HepG2 (cell line): ENCODE data around the gene ACACA. TPM values are rescaled to one million over a fixed set of nuclear protein-coding genes. Genes with fewer than 3 reads are reported as not detected.
"Not testable (repeated sequence)": the region's sequence is repeated elsewhere in the genome, so short reads cannot be mapped to it uniquely, and the experiment has no call there.

Experiments
- ATAC-seq: fragments of 200-7000 bp; cut with Tn5 transposase; 3 replicates; pipeline ENCODE4 v1.9.1; 2020; ENCODE audit warnings: mild to moderate bottlenecking, moderate library complexity
- BruUV-seq: library from RNA; stranded (reverse); fragments of 400-500 nt; replicated peaks from 2 replicates; lab custom pipeline; 2021; lab: Mats Ljungman, UMichigan
- CTCF ChIA-PET: fragments of 300-600 bp; formaldehyde crosslinking; extraction: SDS; loops from one replicate; lab custom pipeline; 2021; ENCODE audit warnings: low total read pairs, inconsistent platforms, low intra/inter-chr PET ratio; lab: Yijun Ruan, JAX
- POLR2A ChIA-PET: fragments of 350-600 bp; sonication (Branson Sonifier 250); formaldehyde crosslinking; loops from one replicate; lab custom pipeline; 2020; ENCODE audit warnings: antibody characterized with exemption, inconsistent platforms; lab: Yijun Ruan, JAX
- DNase-seq: peaks from one replicate; pipeline ENCODE4 v3.0.0-alpha.2; 2015; ENCODE audit warnings: low spot score
- FAIRE-seq: peaks from 3 replicates; lab custom pipeline; 2011; peaks lifted over from hg19 to GRCh38; lab: Jason Lieb, UNC
- H2AFZ ChIP-seq: one replicate; pipeline ENCODE4 v1.6.1; 2011; ENCODE audit warnings: low read length, inconsistent platforms
- H3K27ac ChIP-seq: fragments of 300-600 bp; 3 replicates; pipeline ENCODE4 v1.8.0; 2011; ENCODE audit warnings: mixed run types, mild to moderate bottlenecking, mixed read lengths, low read length, inconsistent platforms; ENCODE audit not compliant: insufficient read depth; ENCODE audit errors: extremely low read length
- H3K27me3 ChIP-seq, 2 experiments: fragments of 200-600 bp in 1 of 2; 2 replicates in 1 of 2; 3 replicates in 1 of 2; pipeline versions ENCODE4 v1.6.0 to v1.8.0; 2011; ENCODE audit warnings: low read length in 2 of 2, mild to moderate bottlenecking in 2 of 2, moderate library complexity in 2 of 2, inconsistent platforms in 1 of 2; ENCODE audit not compliant: insufficient read depth in 2 of 2, control insufficient read depth in 1 of 2
- H3K36me3 ChIP-seq, 2 experiments: fragments of 200-600 bp in 1 of 2; replicated peaks in 1 of 2; 2 replicates in 1 of 2; 3 replicates in 1 of 2; pipeline versions ENCODE4 v1.5.1 to v1.8.0; 2011; ENCODE audit warnings: low read length in 2 of 2, inconsistent platforms in 1 of 2; ENCODE audit not compliant: insufficient read depth in 2 of 2, control insufficient read depth in 1 of 2
- H3K4me1 ChIP-seq: 2 replicates; pipeline ENCODE4 v1.5.1; 2012; ENCODE audit warnings: low read length, inconsistent platforms; ENCODE audit not compliant: insufficient read depth
- H3K4me2 ChIP-seq: 2 replicates; pipeline ENCODE4 v1.6.0; 2011; ENCODE audit warnings: low read depth, low read length, inconsistent platforms
- H3K4me3 ChIP-seq, 3 experiments: fragments of 200-600 bp in 1 of 3; sonication (generic), shearing (Covaris generic) in 1 of 3; replicated peaks in 1 of 3; 2 replicates each; pipeline ENCODE4 v1.5.1; 2011 to 2016; ENCODE audit warnings: low read length in 3 of 3, inconsistent platforms in 2 of 3, low read depth in 2 of 3, mild to moderate bottlenecking in 2 of 3, control low read depth in 1 of 3, mixed read lengths in 1 of 3; ENCODE audit not compliant: insufficient read depth in 1 of 3
- H3K79me2 ChIP-seq: one replicate; pipeline ENCODE4 v1.6.1; 2011; ENCODE audit warnings: low read length, inconsistent platforms; ENCODE audit not compliant: insufficient read depth
- H3K9ac ChIP-seq: 2 replicates; pipeline ENCODE4 v1.6.0; 2011; ENCODE audit warnings: mild to moderate bottlenecking, low read depth, low read length, inconsistent platforms; ENCODE audit not compliant: insufficient read depth
- H3K9me3 ChIP-seq: 2 replicates; pipeline ENCODE4 v1.5.1; 2012; ENCODE audit warnings: mild to moderate bottlenecking, low read length
- H4K20me1 ChIP-seq: 2 replicates; pipeline ENCODE4 v1.6.0; 2011; ENCODE audit warnings: inconsistent platforms, mild to moderate bottlenecking, low read length, moderate library complexity; ENCODE audit not compliant: insufficient read depth
- ASH2L ChIP-seq: fragments of 300-600, 200-600 bp; sonication (generic); IDR thresholded peaks from 2 replicates; pipeline ENCODE4 v1.7.0; 2017; ENCODE audit warnings: low read depth, mild to moderate bottlenecking, moderate library complexity, mixed read lengths, low read length; ENCODE audit not compliant: insufficient read length
- ZNF160 ChIP-seq: sonication (generic); formaldehyde crosslinking; IDR thresholded peaks from 2 replicates; pipeline ENCODE4 v1.8.0; 2022; ENCODE audit warnings: mild to moderate bottlenecking, inconsistent platforms, missing genetic modification reagents
- ZNF350 ChIP-seq: sonication (generic); formaldehyde crosslinking; IDR thresholded peaks from 2 replicates; pipeline ENCODE4 v1.4.0; 2020; ENCODE audit warnings: mild to moderate bottlenecking, low read depth, missing genetic modification reagents, borderline replicate concordance
- WGBS: methylation state at CpG from one replicate; pipeline ENCODE4 v1.1.6; 2017; ENCODE audit warnings: low lambda C conversion rate; 5-methylcytosine and 5-hydroxymethylcytosine counted together
- in situ Hi-C: cut with HindIII; loops from 2 replicates; pipeline ENCODE4 v1.10.0; 2017; ENCODE audit warnings: low pct_unique_long_range_greater_than_20kb; ENCODE audit not compliant: extremely low pct_ligation_motif_present
- intact Hi-C: fragments of 100-400 bp; cut with micrococcal nuclease; formaldehyde crosslinking; loops from one replicate; pipeline ENCODE4 v1.10.0; 2022; ENCODE audit not compliant: unreplicated experiment
- polyA plus RNA-seq, 8 experiments: library from polyadenylated mRNA; depleted of rRNA in 3 of 8; stranded (reverse) in 7 of 8; unstranded in 1 of 8; fragments of >200 nt; fragmentation: Illumina TruSeq in 4 of 8; extraction: Trizol in 4 of 8; gene quantifications; 2 replicates each; pipeline versions ENCODE4 v1.2.1 to v1.2.3, GENCODE V29; 2011 to 2016; ENCODE audit warnings: low read depth in 4 of 8, missing spikeins in 1 of 8, mixed read lengths in 1 of 8; ENCODE audit not compliant: insufficient read depth in 1 of 8
- total RNA-seq, 5 experiments: library from RNA; depleted of rRNA; stranded (reverse); fragments of >200 nt; fragmentation: Illumina TruSeq; extraction: Trizol; gene quantifications; 2 replicates each; pipeline ENCODE4 v1.2.3, GENCODE V29; 2016; ENCODE audit warnings: low read depth in 1 of 5

Gene ACACA
- total and polyA plus RNA-seq, 2 of the 13 experiments (the other 11 are each of a cell fraction or from before 2014, with no cell fraction given): 39.2 to 47.2 TPM

- BruUV-seq: no TSS peak
- FAIRE-seq: no peak
Observed at GRCh38 chr17:37079065-37079708, 327.4 kb downstream of the ACACA start.

GRCh38 chr17:37073464-37073863 is 333.2 kb downstream of the ACACA start:
- H3K9ac ChIP-seq, H3K4me1 ChIP-seq, H3K4me3 ChIP-seq, CTCF ChIA-PET, ATAC-seq, H4K20me1 ChIP-seq, H3K79me2 ChIP-seq, H3K4me2 ChIP-seq, POLR2A ChIA-PET, H2AFZ ChIP-seq, BruUV-seq, DNase-seq, H3K36me3 ChIP-seq, H3K27ac ChIP-seq, intact Hi-C loops, H3K27me3 ChIP-seq, in situ Hi-C loops, H3K9me3 ChIP-seq, FAIRE-seq: not testable (repeated sequence)
- WGBS: 34% methylated on average over 3 of the region's 3 CpGs

More at GRCh38 chr17:37079065-37079708, 327.4 kb downstream of the ACACA start:
- DNase-seq (no peak), ATAC-seq (no peak)
- Histone ChIP-seq H3K4me1 (peaks cover 2% of the 10 kb centered on the region), H3K27me3 (no peaks in the 10 kb centered on the region), H2AFZ (no peak overlapping the region), H3K79me2 (no peaks in the 10 kb centered on the region), H4K20me1 (no peaks in the 10 kb centered on the region)
- POLR2A ChIA-PET: interaction anchor here (1.0 kb wide), 1 partner anchor 63 kb away, joined by 4 read pairs; no protein-coding TSS in a partner anchor
- WGBS: 48% methylated on average over 2 of the region's 2 CpGs
- in situ Hi-C loops: no loop called here
- TF ChIP-seq ZNF350 (CRISPR knock-in tag) (no peak), ASH2L (no peak), ZNF160 (no peak)
- TF ChIP-seq, all 625 proteins: peak for 0
- Histone ChIP-seq H3K9ac (no peak overlapping the region), H3K4me2 (no peak overlapping the region), H3K27ac (no peak overlapping the region), H3K9me3 (no peaks in the 10 kb centered on the region), H3K36me3 (no peaks in the 10 kb centered on the region; a peak in 1 of 5 replicates), H3K4me3 (no peak overlapping the region)
- intact Hi-C loops: no loop called here
- CTCF ChIA-PET: no interaction called here
